CD4-positive, alpha-beta T cell treated with Interferon gamma for 1 hour (primary cell): ENCODE data around the gene MYO15A.

Source experiments
- DNase-seq: peaks from one replicate; pipeline ENCODE4 v3.0.0-alpha.2; 2020

MYO15A gene

DNA sequence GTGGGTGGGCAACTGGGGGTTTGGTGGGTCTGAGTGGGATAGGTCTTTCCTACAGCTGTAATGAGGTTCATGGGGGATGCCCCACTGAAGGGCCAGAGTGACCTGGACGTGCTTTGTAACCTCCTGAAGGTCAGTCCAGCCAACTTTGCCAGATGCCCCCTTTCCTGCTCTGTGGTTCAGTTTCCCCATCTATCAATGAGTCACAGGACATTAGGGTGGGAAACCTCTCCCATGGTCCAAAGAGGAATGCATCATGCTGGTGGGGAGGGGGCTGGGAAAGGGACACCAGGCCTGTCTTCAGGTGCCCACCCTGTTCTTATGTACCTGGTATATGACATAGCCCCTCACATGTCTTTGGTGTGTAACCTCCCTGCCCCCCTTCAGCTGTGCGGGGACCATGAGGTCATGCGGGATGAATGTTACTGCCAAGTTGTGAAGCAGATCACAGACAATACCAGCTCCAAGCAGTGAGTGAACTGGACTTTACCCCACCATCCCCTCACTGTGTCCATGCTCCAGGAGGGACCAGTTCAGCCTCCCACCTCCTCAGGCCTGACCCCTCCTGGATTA lies 51.1 kb downstream of the MYO15A start:
- no peak for DNase-seq

DNA sequence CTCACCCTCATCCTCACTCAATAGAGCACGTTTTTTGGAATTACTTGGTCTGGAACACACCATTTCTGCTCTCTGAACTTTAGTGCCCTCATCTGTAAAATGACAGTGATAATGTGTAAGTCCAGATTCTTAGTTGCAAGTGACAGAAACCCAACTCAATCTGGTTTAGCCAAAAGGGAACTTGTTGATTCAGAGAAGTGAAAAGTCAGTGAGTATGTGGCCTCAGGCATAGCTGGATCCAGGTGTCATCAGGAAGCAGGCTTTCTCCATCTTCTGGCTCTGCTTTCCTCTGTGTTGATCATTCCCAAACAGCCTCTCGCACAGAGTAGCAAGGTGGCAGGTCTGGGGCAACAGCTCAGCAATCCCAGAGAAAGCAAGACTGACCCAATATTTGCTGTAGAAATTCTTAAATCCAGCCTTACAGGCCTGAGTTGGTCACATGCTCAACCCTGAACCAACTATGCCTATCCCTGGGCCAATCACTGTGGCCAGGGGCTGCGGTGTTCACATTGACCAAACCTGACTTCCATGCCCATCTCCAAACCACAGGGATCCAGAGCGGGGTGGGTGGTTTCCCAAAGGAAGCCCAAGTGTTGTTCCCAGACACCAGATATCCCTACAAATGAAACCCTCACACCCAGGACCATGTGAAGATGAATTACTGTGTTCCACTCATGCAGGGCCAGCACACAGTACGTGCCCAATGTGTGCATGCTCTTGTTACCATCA lies 51.7 kb downstream of the MYO15A start:
- no peak for DNase-seq

DNA sequence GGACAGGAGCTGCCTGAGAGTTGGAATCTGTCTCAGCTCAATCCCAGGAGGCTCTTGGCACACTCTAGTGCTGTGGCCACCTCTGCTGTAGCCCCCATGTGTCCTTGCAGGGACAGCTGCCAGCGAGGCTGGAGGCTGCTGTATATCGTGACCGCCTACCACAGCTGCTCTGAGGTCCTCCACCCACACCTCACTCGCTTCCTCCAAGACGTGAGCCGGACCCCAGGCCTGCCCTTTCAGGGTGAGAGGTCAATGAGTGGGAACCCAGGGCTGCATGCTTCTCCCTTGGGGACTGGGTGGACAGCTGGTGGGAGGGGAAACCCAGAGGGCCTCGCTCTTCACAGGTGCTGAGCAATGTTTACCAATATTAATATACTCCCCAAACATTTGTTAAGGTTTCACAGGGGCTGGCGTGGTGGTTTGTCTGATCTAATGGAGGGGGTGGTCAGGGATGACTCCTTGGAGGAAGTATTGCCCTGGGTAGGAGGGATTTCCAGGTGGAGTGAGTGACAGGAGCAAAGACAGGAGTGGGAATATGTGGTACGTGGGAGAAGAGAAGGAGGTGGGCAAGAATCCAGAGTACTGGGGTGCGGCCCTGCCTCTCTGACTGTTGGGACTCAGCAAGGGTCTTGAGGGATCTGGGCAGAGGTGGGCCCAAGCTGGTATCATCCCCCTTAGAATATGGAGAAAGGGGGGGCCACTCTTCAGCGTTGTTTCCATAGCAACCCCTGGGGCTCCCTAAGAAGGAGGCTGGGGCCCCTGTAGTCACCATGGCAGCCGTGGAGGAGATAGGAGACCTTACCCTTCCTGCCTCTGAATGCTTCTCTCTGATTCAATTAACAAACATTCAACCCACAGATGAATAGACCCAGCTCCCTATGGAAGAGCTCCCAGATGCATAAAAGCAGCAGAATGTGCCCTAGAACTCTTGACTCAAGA lies 52.9 kb downstream of the MYO15A start:
- DNase-seq = no peak

DNA sequence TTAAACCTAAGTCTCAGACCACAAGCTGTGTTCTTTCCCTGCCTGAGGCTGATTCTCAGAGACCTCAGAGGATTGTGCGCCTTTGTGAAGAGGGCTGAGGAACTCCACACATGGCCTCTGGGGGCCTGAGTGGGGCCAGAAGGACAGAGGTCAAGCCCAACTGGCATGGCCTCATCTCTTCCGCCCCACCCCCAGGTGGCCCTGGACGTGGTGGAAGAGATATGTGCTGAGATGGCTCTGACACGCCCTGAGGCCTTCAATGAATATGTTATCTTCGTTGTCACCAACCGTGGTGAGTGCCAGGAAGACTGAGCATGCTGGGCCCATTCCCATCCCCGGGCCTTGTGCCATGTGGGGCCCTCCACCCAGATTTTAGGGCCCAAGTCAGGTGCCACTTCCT lies 55.0 kb downstream of the MYO15A start:
- DNase-seq = no peak

DNA sequence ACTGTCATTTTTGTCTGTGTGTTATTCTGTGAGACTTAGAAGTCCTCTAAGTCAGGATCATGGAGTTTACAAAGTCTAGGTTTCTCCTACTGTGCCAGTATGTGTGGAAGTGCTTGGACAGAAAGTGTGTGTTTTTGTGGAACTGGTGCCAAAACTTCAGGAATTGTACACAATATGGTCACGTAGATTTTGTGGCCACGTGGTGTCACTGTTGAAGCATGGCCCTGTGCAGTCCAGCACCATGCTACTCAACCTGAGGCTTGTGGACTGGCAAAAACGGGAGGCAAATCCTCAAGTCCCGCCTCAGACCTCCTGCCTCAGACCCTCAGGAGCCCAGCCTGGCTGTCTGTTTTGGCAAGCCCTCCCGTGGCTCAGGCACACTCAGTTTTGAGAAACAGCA lies 58.3 kb downstream of the MYO15A start:
- no peak for DNase-seq

DNA sequence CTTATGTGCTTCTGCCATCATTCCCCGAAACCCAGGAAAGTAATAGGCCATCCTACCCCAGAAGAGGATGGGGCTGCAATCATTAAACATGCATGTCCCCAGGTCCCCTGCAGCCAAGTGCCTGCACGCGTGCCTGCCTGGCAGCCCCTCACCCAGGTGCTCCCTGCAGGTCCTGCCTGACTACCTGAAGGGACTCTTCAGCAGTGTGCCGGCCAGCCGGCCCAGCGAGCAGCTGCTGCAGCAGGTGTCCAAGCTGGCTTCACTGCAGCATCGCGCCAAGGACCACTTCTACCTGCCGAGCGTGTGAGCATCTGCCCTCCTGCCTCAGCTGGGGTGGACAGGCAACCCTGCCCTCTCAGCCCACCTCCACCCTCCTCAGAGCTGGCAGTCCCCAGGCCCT lies 58.9 kb downstream of the MYO15A start:
- DNase-seq = no peak

DNA sequence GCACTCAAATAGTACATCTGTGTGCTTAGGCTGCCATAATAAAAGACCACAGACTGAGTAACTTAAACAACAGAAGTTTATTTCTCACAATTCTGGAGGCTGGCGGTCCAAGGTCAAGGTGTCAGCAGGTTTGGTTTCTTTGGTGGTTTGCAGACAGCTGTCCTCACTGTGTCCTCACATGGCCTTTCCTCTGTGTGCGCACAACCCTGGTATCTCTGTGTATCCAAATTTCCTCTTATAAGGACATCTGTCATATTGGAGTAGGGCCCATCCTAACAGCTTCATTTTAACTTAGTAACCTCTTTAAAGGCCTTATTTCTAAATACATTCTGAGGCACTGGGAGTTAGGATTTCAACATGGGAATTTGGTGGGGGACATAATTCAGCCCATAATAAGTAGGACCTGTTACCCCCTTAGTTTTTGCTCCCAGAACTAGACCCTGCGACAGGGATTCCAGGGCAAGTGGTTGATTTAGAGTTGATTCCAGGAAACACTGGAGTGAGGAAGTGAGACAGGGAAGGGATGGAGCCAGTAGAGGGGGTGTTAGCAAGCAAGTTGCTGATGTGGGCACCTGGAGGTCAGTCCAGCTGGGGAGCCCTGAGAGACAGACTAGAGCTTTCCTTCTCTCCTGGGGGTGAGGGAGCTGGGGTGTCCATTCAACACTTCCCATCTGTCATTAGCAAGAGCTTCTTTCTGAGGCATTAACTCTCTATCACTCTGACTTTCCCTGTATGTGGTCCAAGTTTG lies 64.1 kb downstream of the MYO15A start:
- no peak for DNase-seq

DNA sequence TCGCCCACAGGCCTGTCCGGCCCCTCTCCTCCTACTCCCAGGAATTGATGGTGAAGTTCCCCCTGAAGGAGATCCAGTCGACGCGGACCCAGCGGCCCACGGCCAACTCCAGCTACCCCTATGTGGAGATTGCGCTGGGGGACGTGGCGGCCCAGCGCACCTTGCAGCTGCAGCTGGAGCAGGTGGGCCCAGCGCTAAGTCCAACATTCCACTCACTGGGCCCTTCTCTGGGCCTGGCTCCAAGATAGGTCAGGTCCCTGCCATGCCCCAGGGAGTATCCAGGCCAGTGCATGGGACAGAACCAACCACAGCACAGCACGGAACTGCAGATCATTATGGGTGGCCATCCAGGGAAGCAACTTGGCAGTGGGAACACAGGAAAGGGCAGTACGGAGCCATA lies 65.2 kb downstream of the MYO15A start:
- no peak for DNase-seq

DNA sequence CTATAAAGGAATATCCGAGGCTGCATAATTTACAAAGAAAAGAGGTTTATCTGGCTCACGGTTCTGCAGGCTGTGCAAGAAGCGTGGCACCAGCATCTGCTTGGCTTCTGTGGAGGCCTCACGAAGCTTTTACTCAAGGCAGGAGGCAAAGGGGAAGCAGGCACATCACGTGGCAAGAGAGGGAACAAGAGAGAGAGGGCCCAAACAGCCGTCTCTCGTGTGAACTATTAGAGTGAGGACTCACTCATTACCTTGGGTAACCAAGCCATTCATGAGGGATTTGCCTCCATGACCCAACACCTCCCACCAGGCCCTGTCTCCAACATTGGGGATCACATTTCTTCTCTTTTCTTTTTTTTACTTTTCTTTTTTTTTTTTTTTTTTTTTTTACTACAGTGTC lies 67.6 kb downstream of the MYO15A start:
- peak; percentile 47 for DNase-seq

DNA sequence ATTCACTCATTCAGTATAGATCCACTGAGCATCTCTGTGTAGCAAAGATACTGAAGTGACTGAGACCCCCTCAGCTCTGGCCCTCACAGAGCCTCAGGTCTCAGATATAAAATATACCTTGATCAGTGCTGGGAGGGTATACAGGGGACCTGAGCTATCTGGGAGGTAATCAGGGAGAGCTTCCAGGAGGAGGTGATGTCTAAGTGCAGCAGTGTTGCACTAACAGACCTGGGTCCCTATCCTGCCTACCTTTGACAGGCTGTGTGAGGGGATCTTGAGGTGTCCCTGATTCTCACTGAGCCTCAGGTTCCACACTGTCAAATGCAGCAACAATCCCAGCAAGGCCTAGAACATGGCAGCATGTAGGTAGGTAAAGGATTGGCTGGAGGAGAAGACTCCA lies 68.6 kb downstream of the MYO15A start:
- DNase-seq = no peak

DNA sequence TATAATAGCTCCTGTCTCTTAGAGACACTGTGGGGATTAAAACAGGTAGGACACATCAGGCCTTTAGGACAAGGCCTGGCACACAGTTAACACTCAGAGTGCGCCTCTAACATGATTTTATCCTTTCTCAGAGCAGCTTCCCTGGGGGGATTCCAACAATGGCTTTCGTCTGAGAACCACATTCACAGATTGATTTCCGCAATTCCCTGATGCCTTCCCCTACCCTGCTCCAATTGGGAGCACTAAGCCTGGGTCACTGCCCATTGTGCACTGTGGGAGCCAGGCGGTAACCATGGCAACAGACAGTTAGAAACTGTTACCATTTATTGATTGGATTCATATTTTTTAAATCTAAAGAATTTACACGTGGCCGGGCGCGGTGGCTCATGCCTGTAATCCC lies 69.2 kb downstream of the MYO15A start:
- no peak for DNase-seq

DNA sequence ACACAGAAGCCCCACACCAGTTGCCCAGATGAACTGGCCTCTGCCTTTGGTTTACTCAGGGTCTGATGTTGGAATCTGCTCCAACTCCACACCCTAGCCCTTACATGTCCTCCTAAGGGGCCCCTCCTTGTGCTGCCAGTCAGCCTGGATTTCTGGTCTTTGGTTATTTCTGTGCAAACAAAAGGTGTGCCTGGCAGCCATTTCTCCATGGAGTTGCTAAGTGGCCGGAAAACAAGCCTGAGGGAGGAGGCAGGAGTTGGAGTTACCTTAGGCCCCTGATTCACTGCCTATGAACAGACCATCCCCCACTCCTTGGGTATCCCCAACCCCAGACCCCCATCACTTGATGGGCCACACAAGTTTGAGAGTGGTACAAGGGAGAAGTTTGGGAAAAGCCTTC lies 70.6 kb downstream of the MYO15A start:
- no peak for DNase-seq

DNA sequence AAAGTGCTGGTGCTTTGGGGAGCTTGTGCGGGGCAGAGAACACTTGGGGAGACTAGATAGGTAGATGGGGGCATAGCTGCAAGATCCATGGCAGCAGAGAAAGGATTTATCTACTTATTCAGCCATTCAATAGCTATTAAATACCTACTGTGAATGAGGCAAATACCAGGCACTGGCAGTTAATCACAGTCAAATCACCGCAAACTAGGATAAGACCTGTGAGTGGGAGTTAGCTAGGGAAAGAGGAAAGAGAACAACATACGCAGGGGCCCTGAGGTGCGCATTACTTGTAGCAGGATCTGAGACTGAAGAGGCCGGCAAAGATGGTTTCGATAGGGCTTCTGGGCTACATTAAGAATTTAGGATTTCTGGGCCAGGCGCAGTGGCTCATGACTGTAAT lies 71.2 kb downstream of the MYO15A start:
- DNase-seq = no peak

DNA sequence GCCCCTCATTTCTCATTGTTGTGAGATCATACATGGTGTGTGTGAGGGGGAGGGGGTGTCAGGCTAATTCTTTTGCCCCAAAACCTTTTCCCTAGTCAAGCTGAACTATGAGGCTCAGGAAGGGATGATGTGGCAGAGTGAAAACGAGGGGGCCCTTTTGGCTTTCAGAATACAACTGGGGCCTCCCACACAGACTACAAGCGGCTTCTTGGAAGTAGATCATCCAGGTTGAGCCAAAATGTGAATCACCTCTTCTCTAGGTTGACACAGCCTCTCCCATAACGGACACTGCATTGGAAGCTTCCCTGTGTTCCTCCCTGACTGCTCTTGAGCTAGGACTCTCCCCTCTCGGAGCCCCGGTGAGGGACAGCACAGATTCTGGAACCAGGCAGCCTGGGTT lies 72.8 kb downstream of the MYO15A start:
- no peak for DNase-seq

DNA sequence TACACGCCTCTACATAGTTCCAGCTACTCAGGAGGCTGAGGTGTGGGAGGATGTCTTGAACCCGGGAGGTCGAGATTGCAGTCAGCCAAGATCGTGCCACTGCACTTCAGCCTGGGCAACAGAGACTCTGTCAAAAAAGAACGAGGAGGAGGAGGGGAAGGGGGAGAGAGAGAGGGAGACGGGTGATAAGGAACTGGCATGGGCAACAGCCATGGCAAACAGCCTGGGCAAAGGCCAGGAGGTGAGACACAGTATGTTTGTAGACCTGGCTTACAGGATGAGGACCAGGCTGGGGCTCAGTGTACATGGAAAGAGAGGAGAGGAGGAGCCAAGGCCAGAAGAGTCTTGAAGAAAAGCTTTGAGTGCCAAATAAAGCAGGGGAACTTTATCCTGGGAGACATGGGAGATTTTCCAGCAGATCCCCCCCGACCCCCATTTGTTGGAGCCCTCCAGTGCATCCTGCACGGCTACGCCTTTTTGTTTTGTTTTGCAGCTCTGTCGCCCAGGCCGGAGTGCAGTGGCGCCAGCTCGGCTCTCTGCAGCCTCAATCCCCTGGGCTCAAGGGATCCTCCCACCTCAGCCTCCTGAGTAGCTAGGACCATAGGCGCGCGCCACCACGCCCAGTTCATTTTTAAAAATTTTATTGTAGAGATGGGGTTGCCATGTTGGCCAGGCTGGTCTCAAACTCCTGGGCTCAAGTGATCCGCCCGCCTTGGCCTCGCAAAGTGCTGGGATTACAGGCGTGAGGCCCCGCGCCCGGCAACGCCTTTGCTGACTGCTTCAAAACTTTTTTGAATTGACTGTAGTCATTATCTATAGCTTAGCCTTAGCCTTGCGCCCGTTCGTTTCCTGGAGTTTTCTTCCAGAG lies 73.8 kb downstream of the MYO15A start:
- no peak for DNase-seq

DNA sequence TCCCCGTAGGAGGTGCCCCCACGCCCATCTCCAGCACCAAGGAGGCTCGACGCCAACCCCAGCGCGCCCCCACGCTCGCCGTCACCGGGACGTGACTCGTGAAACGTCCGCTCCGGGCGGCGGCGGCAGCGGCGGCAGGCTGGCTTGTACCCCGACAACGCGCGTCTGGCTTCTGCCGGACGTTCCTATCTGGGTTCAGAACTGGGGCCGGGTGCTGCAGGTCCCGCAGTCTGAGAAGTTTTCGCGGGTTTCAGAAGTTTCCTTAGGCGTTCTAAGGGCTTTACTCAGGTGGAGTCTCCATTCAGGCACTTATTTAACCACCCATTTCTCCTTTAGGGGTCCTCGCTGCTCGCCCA lies 74.4 kb downstream of the MYO15A start:
- DNase-seq = peak; percentile 82

DNA sequence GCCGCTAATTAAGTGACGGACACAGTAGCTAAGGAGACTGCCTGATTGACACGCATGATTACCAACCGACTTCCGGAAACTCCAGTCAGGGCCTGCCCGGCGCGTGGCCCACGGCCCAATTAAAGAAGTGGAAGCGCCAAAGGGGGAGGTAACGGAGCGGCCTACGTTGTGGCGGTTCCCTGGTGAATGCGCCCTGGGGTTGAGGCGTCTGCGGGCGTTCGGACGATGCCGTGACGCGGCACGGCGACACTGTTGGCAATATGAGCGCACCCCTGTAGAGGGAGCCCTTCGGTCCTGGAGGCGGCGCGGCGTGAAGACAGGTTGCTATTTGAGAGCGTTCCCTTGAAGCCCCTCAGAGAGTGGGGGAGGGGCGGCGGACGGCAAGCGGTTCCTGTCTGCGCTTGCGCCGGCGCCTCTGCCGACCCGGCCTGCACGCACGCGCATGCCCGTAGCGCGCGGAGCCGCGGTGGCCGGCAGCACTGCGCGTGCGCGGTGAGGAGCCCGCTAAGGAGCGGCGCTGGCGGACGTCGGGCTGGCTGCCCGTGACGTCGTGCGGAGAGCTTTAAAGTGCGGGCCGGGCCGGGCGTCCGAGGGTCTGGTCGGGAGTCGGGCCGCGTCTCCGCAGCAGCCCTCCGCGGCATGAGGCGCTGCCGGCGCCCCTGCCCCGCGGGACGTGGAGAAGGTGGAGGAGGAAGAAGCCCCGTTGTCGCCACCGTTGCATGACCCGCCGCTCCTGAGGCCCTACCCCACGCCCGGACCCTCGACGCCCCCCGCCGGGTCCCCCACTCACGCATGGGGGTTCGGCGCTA lies 75.0 kb downstream of the MYO15A start, which contains the start of gene ALKBH5:
ALKBH5 (plus strand) TSS at position 495 of the 809 bp plus-strand sequence. CDS start 416 bp downstream, outside the sequence.
- DNase-seq = peak; percentile 99

DNA sequence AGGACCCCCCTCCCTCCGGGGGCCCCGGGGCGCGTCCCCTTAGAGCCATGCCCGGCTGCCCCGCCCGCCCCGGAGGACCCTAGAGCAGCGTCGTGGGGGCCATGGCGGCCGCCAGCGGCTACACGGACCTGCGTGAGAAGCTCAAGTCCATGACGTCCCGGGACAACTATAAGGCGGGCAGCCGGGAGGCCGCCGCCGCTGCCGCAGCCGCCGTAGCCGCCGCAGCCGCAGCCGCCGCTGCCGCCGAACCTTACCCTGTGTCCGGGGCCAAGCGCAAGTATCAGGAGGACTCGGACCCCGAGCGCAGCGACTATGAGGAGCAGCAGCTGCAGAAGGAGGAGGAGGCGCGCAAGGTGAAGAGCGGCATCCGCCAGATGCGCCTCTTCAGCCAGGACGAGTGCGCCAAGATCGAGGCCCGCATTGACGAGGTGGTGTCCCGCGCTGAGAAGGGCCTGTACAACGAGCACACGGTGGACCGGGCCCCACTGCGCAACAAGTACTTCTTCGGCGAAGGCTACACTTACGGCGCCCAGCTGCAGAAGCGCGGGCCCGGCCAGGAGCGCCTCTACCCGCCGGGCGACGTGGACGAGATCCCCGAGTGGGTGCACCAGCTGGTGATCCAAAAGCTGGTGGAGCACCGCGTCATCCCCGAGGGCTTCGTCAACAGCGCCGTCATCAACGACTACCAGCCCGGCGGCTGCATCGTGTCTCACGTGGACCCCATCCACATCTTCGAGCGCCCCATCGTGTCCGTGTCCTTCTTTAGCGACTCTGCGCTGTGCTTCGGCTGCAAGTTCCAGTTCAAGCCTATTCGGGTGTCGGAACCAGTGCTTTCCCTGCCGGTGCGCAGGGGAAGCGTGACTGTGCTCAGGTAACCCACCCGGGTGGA lies 75.8 kb downstream of the MYO15A start:
- DNase-seq = peak; percentile 82

DNA sequence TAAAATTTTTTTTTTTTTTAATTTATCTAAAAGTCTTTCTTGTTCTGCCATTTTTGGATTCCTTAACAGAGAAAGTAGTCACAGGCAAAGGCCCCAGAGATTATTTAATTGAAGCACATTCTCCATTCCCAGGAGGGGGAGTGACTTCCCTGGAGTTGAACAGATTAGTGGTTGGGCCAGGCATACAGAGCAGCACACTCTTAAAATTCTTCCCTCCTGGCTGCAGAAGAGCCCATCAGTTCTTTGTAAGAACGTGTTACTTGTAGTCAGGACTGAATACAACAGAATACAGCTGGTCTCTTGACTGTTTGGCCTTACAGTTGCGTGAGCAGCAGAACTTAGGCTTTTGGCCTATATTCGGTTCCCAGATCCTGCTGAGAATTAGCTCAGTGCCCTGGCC lies 76.8 kb downstream of the MYO15A start:
- no peak for DNase-seq
